HFF-Myc (cell line): Measurements from ENCODE around the gene ISLR.

Source experiments
- DNase-seq: peaks from one replicate; pipeline ENCODE4 v3.0.0-alpha.2; 2011; ENCODE audit warnings: low read depth; ENCODE audit errors: extremely low read depth
- H3K4me3 ChIP-seq: replicated peaks from 2 replicates; pipeline ENCODE4 v1.5.1; 2011; ENCODE audit warnings: low read depth, mild to moderate bottlenecking, control low read depth, low read length
- CTCF ChIP-seq: IDR thresholded peaks from 2 replicates; pipeline ENCODE4 v1.5.1; 2012; ENCODE audit warnings: mild to moderate bottlenecking, low read depth, low read length, control low read depth; ENCODE audit errors: missing control alignments

Gene ISLR

GRCh38 chr15:74138642-74139041 is 34.9 kb upstream of the ISLR start:
- no peak for TF ChIP-seq CTCF
- no peak for DNase-seq
- H3K4me3 ChIP-seq = no peak overlapping the region

GRCh38 chr15:74141591-74141990 is 31.9 kb upstream of the ISLR start:
- no peak for DNase-seq
- H3K4me3 ChIP-seq = no peak overlapping the region
- no peak for TF ChIP-seq CTCF

- TF ChIP-seq CTCF = no peak
- no peak overlapping the region for H3K4me3 ChIP-seq
- no peak for DNase-seq
Measured at GRCh38 chr15:74144153-74144775, 29.2 kb upstream of the ISLR start.

DNA sequence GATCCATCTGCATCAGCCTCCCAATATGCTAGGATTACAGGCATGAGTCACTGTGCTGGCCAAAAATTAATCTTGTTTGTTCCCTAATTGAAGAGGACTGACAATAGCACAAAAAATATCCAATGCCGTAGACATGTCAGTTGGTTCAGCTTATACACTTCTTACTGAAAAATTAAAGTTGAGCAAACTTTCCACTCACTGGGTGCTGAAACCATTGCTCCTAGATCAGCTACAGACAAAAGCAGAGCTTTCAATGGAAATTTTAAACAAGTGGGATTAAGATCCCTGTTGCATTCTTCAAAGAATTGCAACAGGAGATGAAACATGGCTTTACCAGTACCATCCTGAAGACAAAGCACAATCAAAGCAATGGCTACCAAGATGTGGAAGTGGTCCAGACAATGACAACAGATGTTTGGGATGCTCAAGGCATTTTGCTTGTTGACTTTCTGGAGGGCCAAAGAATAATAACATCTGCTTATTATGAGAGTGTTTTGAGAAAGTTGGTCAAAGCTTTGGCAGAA is 27.2 kb upstream of the ISLR start:
- no peak for DNase-seq
- TF ChIP-seq CTCF = no peak
- H3K4me3 ChIP-seq = no peak overlapping the region

DNA sequence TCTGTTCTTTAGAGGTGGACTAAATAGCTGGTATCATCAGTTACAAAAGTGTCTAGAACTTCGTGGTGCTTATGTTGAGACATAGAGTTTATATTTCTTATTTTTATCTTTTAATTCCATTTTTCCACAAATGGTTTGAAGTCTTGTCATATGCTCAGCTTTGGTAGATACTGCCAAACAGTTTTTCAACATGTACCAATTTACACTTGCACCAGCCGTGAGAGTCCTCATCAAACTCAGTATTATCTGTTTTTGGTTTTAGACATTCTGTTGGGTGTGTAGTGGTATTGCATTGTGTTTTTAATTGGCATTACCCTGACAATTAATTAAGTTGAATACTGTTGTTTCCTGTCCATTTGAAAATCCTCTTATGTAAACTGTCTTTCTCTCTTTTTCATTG is 26.5 kb upstream of the ISLR start:
- TF ChIP-seq CTCF = no peak
- DNase-seq = no peak
- H3K4me3 ChIP-seq = no peak overlapping the region

DNA sequence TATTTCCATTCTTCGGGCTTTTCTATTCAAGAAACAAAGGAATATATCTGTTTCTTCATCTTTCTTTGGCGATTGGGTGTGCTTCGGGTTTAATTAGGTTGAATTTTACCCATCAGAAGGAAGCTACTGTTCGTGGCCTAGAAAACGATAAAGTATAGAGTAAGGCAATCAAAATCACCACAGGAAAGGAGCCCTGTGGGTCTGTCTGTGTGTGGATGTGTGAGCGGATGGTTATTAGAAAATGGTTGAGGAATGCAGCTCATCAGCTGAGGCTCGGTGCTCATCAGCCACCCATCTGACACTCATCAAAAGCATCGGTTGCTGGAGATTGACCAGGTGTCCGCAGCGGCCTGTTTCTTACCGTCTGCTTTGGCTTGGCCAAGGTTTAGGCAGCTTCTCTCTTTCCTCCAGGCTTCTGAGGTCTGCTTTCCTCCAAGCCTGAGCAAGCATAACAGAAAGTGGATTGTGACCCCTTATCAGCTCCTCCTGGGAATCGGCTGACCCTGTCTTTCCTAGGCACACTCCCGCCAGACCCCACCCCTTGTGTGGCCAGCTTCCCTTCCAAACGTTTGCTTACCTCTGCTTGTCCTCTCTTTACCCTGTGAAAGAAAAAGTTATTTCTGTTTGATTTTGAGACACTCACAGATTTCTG is 17.6 kb upstream of the ISLR start:
- no peak overlapping the region for H3K4me3 ChIP-seq
- no peak for TF ChIP-seq CTCF
- no peak for DNase-seq
